NB4 (cell line): ENCODE measurements around the gene LSAMP.

Experiments used
- MYC ChIP-seq: IDR thresholded peaks from 2 replicates; pipeline ENCODE4 v1.6.1; 2011; ENCODE audit warnings: low read depth, low read length
- POLR2A ChIP-seq: IDR thresholded peaks from 2 replicates; pipeline ENCODE4 v1.6.1; 2011; ENCODE audit warnings: mild to moderate bottlenecking; ENCODE audit not compliant: insufficient read length; ENCODE audit errors: extremely low read depth
- TF ChIP-seq, protein P1 (sequence below): IDR thresholded peaks from one replicate; pipeline ENCODE4 v1.5.1; 2012; ENCODE audit warnings: low read depth, low read length

- TF ChIP-seq POLR2A (no peak), MYC (no peak)
- TF ChIP-seq, protein P1, sequence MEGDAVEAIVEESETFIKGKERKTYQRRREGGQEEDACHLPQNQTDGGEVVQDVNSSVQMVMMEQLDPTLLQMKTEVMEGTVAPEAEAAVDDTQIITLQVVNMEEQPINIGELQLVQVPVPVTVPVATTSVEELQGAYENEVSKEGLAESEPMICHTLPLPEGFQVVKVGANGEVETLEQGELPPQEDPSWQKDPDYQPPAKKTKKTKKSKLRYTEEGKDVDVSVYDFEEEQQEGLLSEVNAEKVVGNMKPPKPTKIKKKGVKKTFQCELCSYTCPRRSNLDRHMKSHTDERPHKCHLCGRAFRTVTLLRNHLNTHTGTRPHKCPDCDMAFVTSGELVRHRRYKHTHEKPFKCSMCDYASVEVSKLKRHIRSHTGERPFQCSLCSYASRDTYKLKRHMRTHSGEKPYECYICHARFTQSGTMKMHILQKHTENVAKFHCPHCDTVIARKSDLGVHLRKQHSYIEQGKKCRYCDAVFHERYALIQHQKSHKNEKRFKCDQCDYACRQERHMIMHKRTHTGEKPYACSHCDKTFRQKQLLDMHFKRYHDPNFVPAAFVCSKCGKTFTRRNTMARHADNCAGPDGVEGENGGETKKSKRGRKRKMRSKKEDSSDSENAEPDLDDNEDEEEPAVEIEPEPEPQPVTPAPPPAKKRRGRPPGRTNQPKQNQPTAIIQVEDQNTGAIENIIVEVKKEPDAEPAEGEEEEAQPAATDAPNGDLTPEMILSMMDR: no peak
These were observed 614.4 kb downstream of the LSAMP start for GRCh38 chr3:115830764-115831395.
